ENCODE results near the gene PSTK. TPM values are rescaled to one million over a fixed set of nuclear protein-coding genes. Genes with fewer than 3 reads are reported as not detected.

PSTK gene
- total and polyA plus RNA-seq, 2 of the 13 experiments (the other 11 are each of a cell fraction or from before 2014, with no cell fraction given), result 8.2 to 9.3 TPM

DNA sequence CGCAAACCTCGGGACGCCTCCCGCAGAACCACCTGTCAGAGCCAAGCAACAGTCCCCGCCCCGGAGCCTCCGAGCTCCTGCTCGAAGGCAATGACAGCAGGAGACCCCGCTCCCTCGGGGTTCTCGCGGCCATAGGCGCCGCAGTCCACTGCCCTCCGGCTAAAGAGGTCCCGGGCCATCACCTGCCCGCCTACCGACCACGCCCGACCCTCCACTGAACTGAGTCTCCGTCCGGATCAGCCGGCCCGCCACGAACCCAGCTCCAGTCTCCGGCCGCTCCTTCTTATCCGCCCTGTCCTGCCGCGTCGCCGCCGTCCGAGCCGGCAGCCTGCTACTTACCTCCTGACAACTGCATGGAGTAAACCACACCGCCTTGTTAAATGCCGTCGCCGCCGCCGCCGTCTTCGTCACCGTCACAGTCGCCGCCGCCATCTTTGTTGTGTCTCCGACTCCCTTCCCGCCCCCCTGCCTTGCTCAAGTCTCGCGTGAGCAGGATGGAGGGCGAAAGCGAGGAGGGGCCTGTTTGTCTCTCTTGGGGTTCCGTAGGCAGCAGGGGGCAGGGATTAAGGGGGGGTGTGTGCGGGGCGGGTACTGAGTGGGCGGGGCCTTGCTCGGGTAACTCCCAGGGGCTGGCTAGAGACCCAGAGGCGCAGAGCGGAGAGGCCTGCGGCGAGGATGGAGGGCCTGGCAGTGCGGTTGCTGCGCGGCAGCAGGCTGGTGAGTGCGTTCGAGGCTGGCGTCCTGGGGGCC lies 28.3 kb downstream of the PSTK start, which contains the start of the genes ACADSB and IKZF5 (continued):
- TF ChIP-seq ZNF513 (CRISPR knock-in tag; conservative IDR thresholded peaks at IDR 0.05) (no peak), KLF16 (CRISPR knock-in tag; IDR thresholded peaks at IDR 0.05) (peak in 1 of 2 experiments; percentile 93; a peak in 2 of 4 replicates), ZNF367 (CRISPR knock-in tag; IDR thresholded peaks at IDR 0.05; ENCODE audit: borderline replicate concordance) (peak; percentile 61; the same call in 1 of the 2 replicates), NONO (IDR thresholded peaks at IDR 0.05) (no peak), NONO (CRISPR knock-in tag; conservative IDR thresholded peaks at IDR 0.05) (peak; percentile 97), ZNF549 (CRISPR knock-in tag; IDR thresholded peaks at IDR 0.05) (no peak), AGO1 (IDR thresholded peaks at IDR 0.05; ENCODE audit: low read depth, low read length, poor library complexity, severe bottlenecking) (peak; percentile 43), RXRA (CRISPR knock-in tag; IDR thresholded peaks at IDR 0.05) (peak; percentile 9), JUND (CRISPR knock-in tag; IDR thresholded peaks at IDR 0.05) (no peak), ZNF335 (CRISPR knock-in tag; IDR thresholded peaks at IDR 0.05) (peak; percentile 76; the same call in 1 of the 2 replicates), ZNF33A (CRISPR knock-in tag; IDR thresholded peaks at IDR 0.05; ENCODE audit: borderline replicate concordance) (peak; percentile 61; the same call in 1 of the 2 replicates), ZNF224 (CRISPR knock-in tag; IDR thresholded peaks at IDR 0.05) (no peak), ZMYM4 (CRISPR knock-in tag; IDR thresholded peaks at IDR 0.05) (peak; percentile 92), RFX1 (IDR thresholded peaks at IDR 0.05) (no peak), ATF7 (IDR thresholded peaks at IDR 0.05) (no peak), ATF7 (CRISPR knock-in tag; IDR thresholded peaks at IDR 0.05) (no peak; the same call in 1 of the 2 replicates), STAT5B (CRISPR knock-in tag; IDR thresholded peaks at IDR 0.05) (no peak), ZBTB20 (CRISPR knock-in tag; IDR thresholded peaks at IDR 0.05; ENCODE audit: borderline replicate concordance, low read depth) (0 out of 2 replicates have a peak, but pooled peaks have one; percentile 18), HOXA7 (CRISPR knock-in tag; IDR thresholded peaks at IDR 0.05) (no peak), HNF4G (IDR thresholded peaks at IDR 0.05; ENCODE audit: borderline replicate concordance, low read depth, low read length) (no peak), HNF4G (CRISPR knock-in tag; IDR thresholded peaks at IDR 0.05; ENCODE audit: borderline replicate concordance, low read depth) (peak; percentile 15; the same call in 1 of the 2 replicates)
- TF ChIP-seq, protein P1, sequence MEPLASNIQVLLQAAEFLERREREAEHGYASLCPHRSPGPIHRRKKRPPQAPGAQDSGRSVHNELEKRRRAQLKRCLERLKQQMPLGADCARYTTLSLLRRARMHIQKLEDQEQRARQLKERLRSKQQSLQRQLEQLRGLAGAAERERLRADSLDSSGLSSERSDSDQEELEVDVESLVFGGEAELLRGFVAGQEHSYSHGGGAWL (CRISPR knock-in tag; IDR thresholded peaks at IDR 0.05), result peak; percentile 41; the same call in 1 of the 2 replicates
- TF ChIP-seq, protein P2, sequence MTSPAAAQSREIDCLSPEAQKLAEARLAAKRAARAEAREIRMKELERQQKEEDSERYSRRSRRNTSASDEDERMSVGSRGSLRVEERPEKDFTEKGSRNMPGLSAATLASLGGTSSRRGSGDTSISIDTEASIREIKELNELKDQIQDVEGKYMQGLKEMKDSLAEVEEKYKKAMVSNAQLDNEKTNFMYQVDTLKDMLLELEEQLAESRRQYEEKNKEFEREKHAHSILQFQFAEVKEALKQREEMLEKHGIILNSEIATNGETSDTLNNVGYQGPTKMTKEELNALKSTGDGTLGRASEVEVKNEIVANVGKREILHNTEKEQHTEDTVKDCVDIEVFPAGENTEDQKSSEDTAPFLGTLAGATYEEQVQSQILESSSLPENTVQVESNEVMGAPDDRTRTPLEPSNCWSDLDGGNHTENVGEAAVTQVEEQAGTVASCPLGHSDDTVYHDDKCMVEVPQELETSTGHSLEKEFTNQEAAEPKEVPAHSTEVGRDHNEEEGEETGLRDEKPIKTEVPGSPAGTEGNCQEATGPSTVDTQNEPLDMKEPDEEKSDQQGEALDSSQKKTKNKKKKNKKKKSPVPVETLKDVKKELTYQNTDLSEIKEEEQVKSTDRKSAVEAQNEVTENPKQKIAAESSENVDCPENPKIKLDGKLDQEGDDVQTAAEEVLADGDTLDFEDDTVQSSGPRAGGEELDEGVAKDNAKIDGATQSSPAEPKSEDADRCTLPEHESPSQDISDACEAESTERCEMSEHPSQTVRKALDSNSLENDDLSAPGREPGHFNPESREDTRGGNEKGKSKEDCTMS (CRISPR knock-in tag; conservative IDR thresholded peaks at IDR 0.05), result no peak
- TF ChIP-seq, protein P3, sequence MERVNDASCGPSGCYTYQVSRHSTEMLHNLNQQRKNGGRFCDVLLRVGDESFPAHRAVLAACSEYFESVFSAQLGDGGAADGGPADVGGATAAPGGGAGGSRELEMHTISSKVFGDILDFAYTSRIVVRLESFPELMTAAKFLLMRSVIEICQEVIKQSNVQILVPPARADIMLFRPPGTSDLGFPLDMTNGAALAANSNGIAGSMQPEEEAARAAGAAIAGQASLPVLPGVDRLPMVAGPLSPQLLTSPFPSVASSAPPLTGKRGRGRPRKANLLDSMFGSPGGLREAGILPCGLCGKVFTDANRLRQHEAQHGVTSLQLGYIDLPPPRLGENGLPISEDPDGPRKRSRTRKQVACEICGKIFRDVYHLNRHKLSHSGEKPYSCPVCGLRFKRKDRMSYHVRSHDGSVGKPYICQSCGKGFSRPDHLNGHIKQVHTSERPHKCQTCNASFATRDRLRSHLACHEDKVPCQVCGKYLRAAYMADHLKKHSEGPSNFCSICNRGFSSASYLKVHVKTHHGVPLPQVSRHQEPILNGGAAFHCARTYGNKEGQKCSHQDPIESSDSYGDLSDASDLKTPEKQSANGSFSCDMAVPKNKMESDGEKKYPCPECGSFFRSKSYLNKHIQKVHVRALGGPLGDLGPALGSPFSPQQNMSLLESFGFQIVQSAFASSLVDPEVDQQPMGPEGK (CRISPR knock-in tag; IDR thresholded peaks at IDR 0.05), result peak; percentile 87
